HTERT RPE-1 (cell line): ENCODE data around the gene CYP2A6.
"Not testable (repeated sequence)": the region's sequence is repeated elsewhere in the genome, so short reads cannot be mapped to it uniquely, and the experiment has no call there.

Experiments used
- in situ Hi-C: fragments of 300-500 bp; cut with MboI; formaldehyde crosslinking; loops from 4 replicates; pipeline ENCODE4 v1.14.3; 2020; ENCODE audit warnings: low sequenced_read_pairs

The CYP2A6 gene

GRCh38 chr19:40850277-40850676 is at the start of gene CYP2A6:
Gene CYP2A6 (minus strand): TSS chr19:40850447. CDS start chr19:40850426, 21 bp downstream.
- in situ Hi-C loops: not testable (repeated sequence)

GRCh38 chr19:40899964-40900363 is 49.7 kb upstream of the CYP2A6 start:
- in situ Hi-C loops: not testable (repeated sequence)

- in situ Hi-C loops: not testable (repeated sequence)
Observed at GRCh38 chr19:40896843-40897789, 46.9 kb upstream of the CYP2A6 start.

GRCh38 chr19:40896418-40896796 is 46.2 kb upstream of the CYP2A6 start:
- in situ Hi-C loops: no loop called here

- in situ Hi-C loops: no loop called here
Observed at GRCh38 chr19:40893112-40893511, 42.9 kb upstream of the CYP2A6 start.

GRCh38 chr19:40889366-40889765 is 39.1 kb upstream of the CYP2A6 start:
- in situ Hi-C loops: no loop called here

- in situ Hi-C loops: no loop called here
Observed at GRCh38 chr19:40888191-40888590, 37.9 kb upstream of the CYP2A6 start.

GRCh38 chr19:40884187-40884931 is 34.1 kb upstream of the CYP2A6 start:
- in situ Hi-C loops: not testable (repeated sequence)

GRCh38 chr19:40882062-40882461 is 31.8 kb upstream of the CYP2A6 start, which contains the start of gene CYP2A7:
Gene CYP2A7 (minus strand): TSS chr19:40882231. CDS start chr19:40882210, 21 bp downstream.
- in situ Hi-C loops: not testable (repeated sequence)

- in situ Hi-C loops: not testable (repeated sequence)
Observed at GRCh38 chr19:40879349-40879748, 29.1 kb upstream of the CYP2A6 start.

GRCh38 chr19:40875526-40875951 is 25.3 kb upstream of the CYP2A6 start:
- in situ Hi-C loops: not testable (repeated sequence)

GRCh38 chr19:40874874-40875273 is 24.6 kb upstream of the CYP2A6 start:
- in situ Hi-C loops: not testable (repeated sequence)

GRCh38 chr19:40873873-40874272 is 23.6 kb upstream of the CYP2A6 start:
- in situ Hi-C loops: not testable (repeated sequence)

- in situ Hi-C loops: no loop called here
Observed at GRCh38 chr19:40872209-40872608, 22.0 kb upstream of the CYP2A6 start.

- in situ Hi-C loops: no loop called here
Observed at GRCh38 chr19:40867701-40868100, 17.5 kb upstream of the CYP2A6 start.

GRCh38 chr19:40864739-40865496 is 14.7 kb upstream of the CYP2A6 start:
- in situ Hi-C loops: not testable (repeated sequence)

GRCh38 chr19:40862785-40863184 is 12.5 kb upstream of the CYP2A6 start:
- in situ Hi-C loops: no loop called here

GRCh38 chr19:40862333-40862732 is 12.1 kb upstream of the CYP2A6 start:
- in situ Hi-C loops: no loop called here

GRCh38 chr19:40858109-40858508 is 7.9 kb upstream of the CYP2A6 start:
- in situ Hi-C loops: no loop called here

- in situ Hi-C loops: not testable (repeated sequence)
Observed at GRCh38 chr19:40852467-40853152, 2.4 kb upstream of the CYP2A6 start.
